ENCODE results near the gene HSPA8.

Gene HSPA8

DNA sequence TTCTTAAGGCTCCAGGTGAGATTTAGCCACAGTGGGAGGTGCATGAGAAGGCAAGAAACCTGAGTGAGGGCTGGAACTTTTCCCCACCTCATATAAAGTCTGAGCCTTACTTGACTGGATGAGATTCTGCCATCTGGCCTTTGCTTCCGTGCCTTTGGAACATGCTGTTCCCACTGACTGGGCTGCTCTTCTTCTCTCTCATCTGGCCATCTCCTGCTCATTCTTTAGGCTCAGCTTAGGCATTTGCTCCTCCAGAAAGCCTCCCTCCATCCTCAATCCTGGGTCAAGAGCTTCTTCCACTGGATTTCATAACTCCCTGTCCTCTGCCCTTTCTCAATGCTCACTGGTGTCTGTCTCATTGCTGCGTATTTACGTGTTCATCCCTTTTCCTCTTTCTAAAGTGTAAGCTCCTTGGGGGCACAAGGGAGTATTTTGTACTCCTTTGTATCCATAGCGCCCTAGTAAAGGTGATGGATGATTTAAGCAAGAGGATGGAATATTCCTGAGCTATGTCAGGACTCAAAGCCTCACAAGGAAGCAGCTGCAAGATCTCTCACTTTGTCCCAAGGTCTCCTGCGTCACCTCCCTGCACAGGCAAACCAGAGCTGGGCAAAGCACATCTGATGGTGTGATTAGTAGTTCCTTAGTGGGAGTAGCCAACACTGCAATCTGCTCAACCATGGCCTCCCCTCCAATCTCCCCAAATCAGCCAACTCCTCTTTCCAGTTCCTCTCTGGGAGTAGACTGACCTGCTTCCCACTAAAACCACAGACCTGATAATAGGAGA, 15.3 kb downstream of the HSPA8 start:
- FAIRE-seq, result no peak

DNA sequence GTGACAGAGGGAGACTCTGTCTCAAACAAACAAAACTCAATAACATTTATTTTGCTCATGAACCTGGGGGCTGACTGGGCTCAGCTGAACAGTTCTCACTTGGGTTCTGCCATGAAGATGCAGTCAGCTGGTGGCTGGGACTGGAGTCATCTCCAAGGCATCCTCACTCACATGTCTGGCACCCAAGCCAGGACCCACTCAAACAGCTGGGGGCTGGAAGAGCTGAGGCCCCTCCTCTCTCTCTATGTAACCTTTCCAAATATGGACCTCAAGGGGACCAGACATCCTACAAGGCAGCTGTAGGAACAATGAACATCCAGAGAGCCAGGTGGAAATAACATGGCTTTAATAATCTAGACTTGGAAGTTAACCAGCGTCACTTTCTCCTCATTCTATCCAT, 16.8 kb downstream of the HSPA8 start:
- FAIRE-seq, result no peak

DNA sequence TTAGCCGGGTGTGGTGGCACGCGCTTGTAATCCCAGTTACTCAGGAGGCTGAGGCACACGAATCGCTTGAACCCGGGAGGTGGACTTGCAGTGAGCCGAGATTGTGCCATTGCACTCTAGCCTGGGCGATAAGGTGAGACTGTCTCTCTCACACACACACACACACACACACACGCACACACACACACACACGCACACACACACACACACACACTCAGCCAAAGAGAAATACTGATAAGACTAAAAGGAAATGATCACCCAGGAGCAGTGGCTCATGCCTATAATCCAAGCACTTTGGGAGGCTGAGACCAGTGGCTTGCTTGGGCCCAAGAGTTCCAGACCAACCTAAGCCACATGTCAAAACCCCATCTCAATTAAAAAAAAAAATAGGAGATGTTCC, 20.8 kb downstream of the HSPA8 start:
- FAIRE-seq, result no peak

DNA sequence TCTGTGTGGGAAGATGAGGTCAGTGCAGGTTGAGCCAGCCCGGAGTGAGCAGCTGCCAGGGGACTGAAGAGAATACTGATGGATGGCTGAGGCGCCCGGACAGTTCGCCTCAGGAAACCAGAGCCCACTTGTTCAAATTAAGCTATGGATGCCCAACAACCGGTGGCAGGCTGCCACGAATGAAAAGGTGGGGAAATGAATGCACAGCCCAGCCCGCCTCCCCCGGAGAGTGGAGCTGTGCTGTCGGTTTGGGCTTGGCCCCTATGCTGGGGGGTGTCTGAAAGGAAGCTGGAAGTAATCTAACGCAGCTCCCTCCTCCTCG, 21.9 kb downstream of the HSPA8 start:
- FAIRE-seq, result no peak

DNA sequence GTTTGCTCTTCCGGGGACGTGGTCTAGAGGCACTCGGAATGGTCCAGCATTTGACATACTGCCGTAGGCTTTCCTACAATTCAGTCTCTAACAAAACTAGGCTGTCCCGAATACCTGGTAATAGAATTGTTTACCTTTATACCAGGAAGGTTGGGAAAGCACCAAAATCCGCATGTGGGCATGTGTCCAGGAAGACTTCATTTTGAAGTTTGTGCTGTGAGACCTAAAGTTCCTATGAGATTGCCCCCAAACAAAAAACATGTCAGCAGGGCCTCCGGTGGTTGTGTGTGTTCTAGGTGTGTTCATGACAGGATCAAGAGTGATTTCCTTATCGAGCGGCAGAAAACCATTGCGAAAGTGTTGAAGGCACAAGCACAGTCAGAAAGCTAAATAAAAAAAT, 26.1 kb downstream of the HSPA8 start:
- no peak for FAIRE-seq

DNA sequence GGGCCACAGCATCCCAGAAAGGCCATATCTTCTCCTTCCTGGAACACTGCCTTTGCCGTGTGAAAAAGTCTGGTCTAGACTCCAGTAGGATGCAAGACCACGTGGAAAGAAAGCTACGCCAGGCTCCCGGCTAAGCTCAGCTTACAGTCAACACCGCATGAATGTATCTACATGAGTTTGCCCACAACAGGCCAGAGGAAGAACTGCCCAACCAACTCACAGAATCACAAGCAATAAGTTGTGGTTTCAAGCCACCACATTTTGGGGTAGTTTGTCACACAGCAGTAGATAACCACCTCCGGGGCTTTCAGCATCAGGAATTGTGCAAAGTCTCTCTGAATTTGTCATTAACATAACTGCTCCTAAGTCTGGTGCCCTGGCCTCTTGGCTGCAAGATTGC, 27.3 kb downstream of the HSPA8 start:
- FAIRE-seq, result no peak

DNA sequence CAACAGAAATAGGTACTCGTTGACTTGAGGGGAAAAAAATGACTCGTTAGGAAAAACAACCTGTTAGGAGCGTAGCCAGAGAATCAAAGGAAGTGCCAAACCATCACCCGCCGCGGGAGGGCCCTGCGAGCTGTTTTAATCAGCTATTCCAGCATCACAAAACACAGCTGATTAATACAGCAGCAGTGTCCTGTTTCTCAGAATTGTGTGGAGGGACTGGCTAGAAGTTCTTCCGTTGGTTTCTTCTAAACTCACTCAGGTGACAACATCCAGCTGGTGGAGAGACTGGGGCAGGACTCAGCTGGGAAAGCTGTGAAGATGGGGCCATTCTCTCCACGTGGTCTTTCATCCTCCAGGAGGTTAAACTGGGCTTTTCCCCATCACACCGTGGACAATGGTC, 28.0 kb downstream of the HSPA8 start:
- FAIRE-seq, result no peak

DNA sequence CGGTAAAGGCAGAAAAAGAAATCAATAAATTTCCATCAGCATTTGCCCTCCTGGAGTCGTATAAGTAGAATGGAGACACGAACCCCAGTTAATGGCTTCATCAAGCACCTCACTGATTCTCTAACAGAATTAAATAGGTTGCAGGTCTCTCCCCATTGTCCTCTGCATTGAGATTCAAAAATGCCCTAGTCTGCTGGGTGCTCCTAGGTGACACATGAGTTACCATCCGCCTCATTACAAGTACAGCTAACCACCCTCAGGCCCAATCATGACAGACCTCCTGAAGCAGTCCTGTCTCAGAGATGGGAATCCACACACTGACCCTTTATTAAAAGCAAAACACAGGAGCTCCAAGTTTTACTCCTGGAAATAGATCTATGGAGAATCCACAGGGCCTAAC, 31.4 kb downstream of the HSPA8 start:
- no peak for FAIRE-seq

DNA sequence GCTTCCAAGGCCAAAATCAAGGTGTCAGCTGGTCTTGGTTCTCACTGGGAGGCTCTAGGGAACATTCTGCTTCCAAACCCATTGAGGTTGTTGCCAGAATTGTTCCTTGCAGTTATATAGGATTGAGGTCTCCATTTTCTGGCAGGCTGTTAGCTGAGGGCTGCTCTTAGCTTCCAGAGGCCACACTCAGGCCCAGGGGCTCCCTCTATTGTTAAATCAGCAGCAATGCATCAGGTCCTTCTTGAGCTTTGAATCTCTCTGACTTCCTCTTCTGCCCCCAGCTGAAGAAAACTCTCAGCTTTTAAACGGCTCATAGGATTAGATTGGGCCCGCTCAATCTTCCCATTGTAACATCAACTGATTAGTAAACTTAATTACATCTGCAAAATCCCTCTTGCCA, 41.0 kb downstream of the HSPA8 start:
- no peak for FAIRE-seq

DNA sequence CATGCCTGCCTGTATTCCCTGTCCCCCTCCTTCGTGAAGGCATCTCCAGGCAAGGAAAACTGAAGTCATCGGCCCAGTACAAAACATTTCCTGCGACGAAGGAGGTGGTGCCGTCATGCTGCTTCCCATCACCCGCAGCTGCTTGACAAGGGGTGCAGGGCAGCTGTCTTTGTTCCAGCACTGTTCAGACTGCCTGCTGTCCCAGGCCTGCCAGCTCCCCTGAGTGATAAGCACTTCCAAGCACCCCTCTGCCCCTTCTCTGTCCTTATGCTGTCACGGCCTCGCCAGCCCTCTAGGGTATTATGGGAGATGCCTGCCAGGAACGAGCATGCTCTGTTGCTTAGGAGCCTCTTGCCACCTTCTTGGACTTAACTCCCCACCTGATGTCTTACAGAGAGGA, 43.2 kb downstream of the HSPA8 start:
- no peak for FAIRE-seq

DNA sequence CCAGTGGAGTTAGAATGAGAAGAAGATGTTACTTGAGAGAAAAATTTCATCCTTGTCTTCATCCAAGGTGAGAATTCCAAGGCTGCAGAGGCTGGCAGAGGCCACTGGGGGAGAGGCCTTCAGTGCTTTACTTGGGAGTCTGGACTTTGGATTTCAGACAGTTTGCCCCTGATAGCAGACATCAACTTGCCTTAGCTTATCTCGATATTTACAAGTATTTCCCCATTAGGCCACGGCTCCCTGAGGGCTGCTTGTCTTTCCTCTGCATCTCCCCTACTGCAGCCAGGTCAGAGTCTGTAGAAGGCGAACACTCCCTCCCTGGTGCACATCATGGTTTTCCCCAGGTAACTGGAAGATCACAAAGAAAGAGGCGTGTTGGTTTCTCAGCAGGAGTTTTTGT, 50.4 kb downstream of the HSPA8 start:
- no peak for FAIRE-seq

Data from TTC549 (cell line).